Measurements from ENCODE around the gene PRRT1B. TPM values are rescaled to one million over a fixed set of nuclear protein-coding genes. Genes with fewer than 3 reads are reported as not detected.

Gene PRRT1B
- total RNA-seq, 6 experiments from 2014 or later = not detected

DNA sequence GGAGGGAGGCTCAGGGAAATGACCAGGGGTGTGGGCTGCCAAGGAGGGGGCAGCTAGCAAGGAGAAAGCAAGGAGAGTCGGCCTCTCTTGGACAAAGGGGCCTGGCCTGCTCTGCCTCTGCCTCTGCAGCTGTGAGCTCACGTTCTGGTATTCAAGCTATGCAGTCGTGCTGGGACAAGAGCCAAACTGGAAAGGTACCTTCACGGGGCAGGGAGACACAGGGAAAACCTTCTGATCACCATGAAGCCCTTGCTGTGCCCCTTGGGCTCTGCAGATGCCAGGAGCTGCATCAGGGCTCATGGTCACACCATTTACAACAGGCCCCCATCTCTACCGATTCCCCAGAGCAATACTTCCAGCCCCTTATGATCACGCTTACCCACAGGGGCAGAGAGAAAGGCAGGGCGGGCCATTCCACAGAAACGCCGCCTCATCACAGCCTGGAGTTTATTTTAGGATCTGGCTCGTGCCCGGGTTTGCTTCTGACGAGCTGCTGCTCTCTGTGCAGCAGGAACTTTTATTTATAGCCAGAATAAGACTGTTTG is 63.2 kb downstream of the PRRT1B start:
- Mint-ChIP-seq H3K27me3 (ENCODE audit: insufficient read depth) (peaks cover 1% of the 10 kb centered on the region), H3K9me3 (no peaks in the 10 kb centered on the region), H3K27ac (peak overlapping the region; percentile 91), H3K4me1 (ENCODE audit: low read depth) (peaks cover 52% of the 10 kb centered on the region), H3K36me3 (ENCODE audit: low read depth) (peaks cover 14% of the 10 kb centered on the region; the same call in 1 of the 2 replicates), H3K4me3 (peak overlapping the region; percentile 84)
- DNase-seq = peak; percentile 86
- TF ChIP-seq, protein P1, sequence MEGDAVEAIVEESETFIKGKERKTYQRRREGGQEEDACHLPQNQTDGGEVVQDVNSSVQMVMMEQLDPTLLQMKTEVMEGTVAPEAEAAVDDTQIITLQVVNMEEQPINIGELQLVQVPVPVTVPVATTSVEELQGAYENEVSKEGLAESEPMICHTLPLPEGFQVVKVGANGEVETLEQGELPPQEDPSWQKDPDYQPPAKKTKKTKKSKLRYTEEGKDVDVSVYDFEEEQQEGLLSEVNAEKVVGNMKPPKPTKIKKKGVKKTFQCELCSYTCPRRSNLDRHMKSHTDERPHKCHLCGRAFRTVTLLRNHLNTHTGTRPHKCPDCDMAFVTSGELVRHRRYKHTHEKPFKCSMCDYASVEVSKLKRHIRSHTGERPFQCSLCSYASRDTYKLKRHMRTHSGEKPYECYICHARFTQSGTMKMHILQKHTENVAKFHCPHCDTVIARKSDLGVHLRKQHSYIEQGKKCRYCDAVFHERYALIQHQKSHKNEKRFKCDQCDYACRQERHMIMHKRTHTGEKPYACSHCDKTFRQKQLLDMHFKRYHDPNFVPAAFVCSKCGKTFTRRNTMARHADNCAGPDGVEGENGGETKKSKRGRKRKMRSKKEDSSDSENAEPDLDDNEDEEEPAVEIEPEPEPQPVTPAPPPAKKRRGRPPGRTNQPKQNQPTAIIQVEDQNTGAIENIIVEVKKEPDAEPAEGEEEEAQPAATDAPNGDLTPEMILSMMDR (IDR thresholded peaks at IDR 0.05) = no peak

Other genes with a start within 250 kb of the PRRT1B start
- gene PRRC2B, start 151.4 kb upstream of the PRRT1B start, total RNA-seq (2021; fragmentation: NEBNext Ultra II Directional; extraction: Animal tissue kit (Norgen Biotek cat#: 25700)) = 100 to 1,000 TPM; 130 to 173 (median 145) TPM
- 10 to 100 TPM; 39.0 to 45.7 (median 40.2) TPM for gene POMT1, start 42.6 kb upstream of the PRRT1B start, total RNA-seq (2021; fragmentation: NEBNext Ultra II Directional; extraction: Animal tissue kit (Norgen Biotek cat#: 25700))
- gene UCK1, start 14.3 kb upstream of the PRRT1B start, total RNA-seq (2021; fragmentation: NEBNext Ultra II Directional; extraction: Animal tissue kit (Norgen Biotek cat#: 25700)) = 10 to 100 TPM; 18.6 to 22.6 (median 20.8) TPM
- gene RAPGEF1, start 194.6 kb downstream of the PRRT1B start, total RNA-seq (2021; fragmentation: NEBNext Ultra II Directional; extraction: Animal tissue kit (Norgen Biotek cat#: 25700)) = 10 to 100 TPM; 38.6 to 46.6 (median 42.3) TPM

All from HFFc6 (cell line).